B cell (primary cell): ENCODE results near the gene SLC36A4.

Experiments
- CTCF ChIP-seq: fragments of 200-600 bp; IDR thresholded peaks from one replicate; pipeline ENCODE4 v1.8.0; 2022; ENCODE audit warnings: antibody characterized with exemption, mild to moderate bottlenecking
- EZH2 ChIP-seq: IDR thresholded peaks from 2 replicates; pipeline ENCODE4 v1.6.1; 2012; ENCODE audit warnings: borderline replicate concordance, low read depth, mild to moderate bottlenecking, moderate library complexity, low read length; ENCODE audit not compliant: insufficient read depth, poor library complexity, severe bottlenecking

GRCh38 chr11:93117565-93117964 is 80.2 kb downstream of the SLC36A4 start:
- no peak for TF ChIP-seq CTCF
- no peak for TF ChIP-seq EZH2
